Esophagus squamous epithelium (tissue), 4 donors: ENCODE measurements around the gene MYO5A.

Experiments used
- POLR2A ChIP-seq, 4 donors: fragments of 450-650 bp; IDR thresholded peaks; one replicate each; pipeline ENCODE4 v1.6.1; 2017; ENCODE audit warnings: antibody characterized with exemption in 4 of 4, mild to moderate bottlenecking in 4 of 4, moderate library complexity in 3 of 4
- TF ChIP-seq, protein P1 (sequence below), 6 experiments: fragments of 450-650 bp in 4 of 6; fragments of 200-600 bp in 2 of 6; sonication (generic) in 2 of 6; IDR thresholded peaks; one replicate each; pipeline ENCODE4 v1.5.1; 2016 to 2019; ENCODE audit warnings: antibody characterized with exemption in 6 of 6, mild to moderate bottlenecking in 4 of 6, moderate library complexity in 4 of 6

DNA sequence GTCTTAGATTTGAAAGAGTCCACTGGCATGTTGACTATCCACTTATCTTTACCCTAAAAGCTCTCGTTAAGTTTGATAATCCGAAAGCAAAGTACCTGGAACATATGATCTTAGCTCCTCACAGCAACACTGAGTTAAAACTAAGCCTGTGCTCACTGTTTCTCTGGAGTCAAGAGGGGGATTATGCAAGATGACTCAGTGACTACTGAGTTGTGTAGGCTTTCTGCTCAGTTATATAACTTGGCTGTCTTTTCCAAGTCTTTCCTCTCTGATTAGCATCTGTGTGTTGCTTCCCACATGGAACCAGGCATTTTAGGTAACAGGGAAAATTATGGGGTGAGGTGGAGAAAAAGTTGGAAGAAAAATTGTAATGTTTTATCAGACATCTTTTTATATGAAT is 201.9 kb downstream of the MYO5A start:
- no peak for TF ChIP-seq POLR2A (IDR thresholded peaks at IDR 0.05)
- TF ChIP-seq, protein P1, sequence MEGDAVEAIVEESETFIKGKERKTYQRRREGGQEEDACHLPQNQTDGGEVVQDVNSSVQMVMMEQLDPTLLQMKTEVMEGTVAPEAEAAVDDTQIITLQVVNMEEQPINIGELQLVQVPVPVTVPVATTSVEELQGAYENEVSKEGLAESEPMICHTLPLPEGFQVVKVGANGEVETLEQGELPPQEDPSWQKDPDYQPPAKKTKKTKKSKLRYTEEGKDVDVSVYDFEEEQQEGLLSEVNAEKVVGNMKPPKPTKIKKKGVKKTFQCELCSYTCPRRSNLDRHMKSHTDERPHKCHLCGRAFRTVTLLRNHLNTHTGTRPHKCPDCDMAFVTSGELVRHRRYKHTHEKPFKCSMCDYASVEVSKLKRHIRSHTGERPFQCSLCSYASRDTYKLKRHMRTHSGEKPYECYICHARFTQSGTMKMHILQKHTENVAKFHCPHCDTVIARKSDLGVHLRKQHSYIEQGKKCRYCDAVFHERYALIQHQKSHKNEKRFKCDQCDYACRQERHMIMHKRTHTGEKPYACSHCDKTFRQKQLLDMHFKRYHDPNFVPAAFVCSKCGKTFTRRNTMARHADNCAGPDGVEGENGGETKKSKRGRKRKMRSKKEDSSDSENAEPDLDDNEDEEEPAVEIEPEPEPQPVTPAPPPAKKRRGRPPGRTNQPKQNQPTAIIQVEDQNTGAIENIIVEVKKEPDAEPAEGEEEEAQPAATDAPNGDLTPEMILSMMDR (IDR thresholded peaks at IDR 0.05): no peak
